Left ventricle myocardium inferior (tissue), 1 donor: ENCODE measurements around the gene CECR2. TPM values are rescaled to one million over a fixed set of nuclear protein-coding genes. Genes with fewer than 3 reads are reported as not detected.

Experiments used
- DNase-seq: peaks from one replicate; pipeline ENCODE4 v3.0.0-alpha.2; 2020
- H3K27ac ChIP-seq: fragments of 200-600 bp; replicated peaks from 2 replicates; pipeline ENCODE4 v1.8.0; 2021
- H3K27me3 ChIP-seq: fragments of 200-600 bp; 2 replicates; pipeline ENCODE4 v1.8.0; 2021; ENCODE audit warnings: low read depth
- H3K36me3 ChIP-seq: fragments of 200-600 bp; 2 replicates; pipeline ENCODE4 v1.8.0; 2021
- H3K4me1 ChIP-seq: fragments of 200-600 bp; 2 replicates; pipeline ENCODE4 v1.8.0; 2021
- H3K4me3 ChIP-seq: fragments of 200-600 bp; 2 replicates; pipeline ENCODE4 v1.8.0; 2021; ENCODE audit warnings: mild to moderate bottlenecking, moderate library complexity
- H3K9me3 ChIP-seq: fragments of 200-600 bp; replicated peaks from 2 replicates; pipeline ENCODE4 v1.8.0; 2021
- intact Hi-C: fragments of 100-400 bp; cut with micrococcal nuclease; formaldehyde crosslinking; loops from one replicate; pipeline ENCODE4 v1.11.0; 2022
- total RNA-seq: library from RNA; stranded (reverse); fragmentation: NEBNext Ultra II Directional; extraction: Animal tissue kit (Norgen Biotek cat#: 25700); gene quantifications from one replicate; pipeline ENCODE4 v1.2.1, GENCODE V29; 2021
- TF ChIP-seq, protein P1 (sequence below): fragments of 200-600 bp; IDR thresholded peaks from 2 replicates; pipeline ENCODE4 v1.8.0; 2021; ENCODE audit warnings: antibody characterized with exemption, mild to moderate bottlenecking, borderline replicate concordance
- donor health status: DM: no; HTN: yes; CAD: no; lungs with severe emphysema.

Gene CECR2
- total RNA-seq, 1 donor from 2014 or later, result 3.1 TPM

DNA sequence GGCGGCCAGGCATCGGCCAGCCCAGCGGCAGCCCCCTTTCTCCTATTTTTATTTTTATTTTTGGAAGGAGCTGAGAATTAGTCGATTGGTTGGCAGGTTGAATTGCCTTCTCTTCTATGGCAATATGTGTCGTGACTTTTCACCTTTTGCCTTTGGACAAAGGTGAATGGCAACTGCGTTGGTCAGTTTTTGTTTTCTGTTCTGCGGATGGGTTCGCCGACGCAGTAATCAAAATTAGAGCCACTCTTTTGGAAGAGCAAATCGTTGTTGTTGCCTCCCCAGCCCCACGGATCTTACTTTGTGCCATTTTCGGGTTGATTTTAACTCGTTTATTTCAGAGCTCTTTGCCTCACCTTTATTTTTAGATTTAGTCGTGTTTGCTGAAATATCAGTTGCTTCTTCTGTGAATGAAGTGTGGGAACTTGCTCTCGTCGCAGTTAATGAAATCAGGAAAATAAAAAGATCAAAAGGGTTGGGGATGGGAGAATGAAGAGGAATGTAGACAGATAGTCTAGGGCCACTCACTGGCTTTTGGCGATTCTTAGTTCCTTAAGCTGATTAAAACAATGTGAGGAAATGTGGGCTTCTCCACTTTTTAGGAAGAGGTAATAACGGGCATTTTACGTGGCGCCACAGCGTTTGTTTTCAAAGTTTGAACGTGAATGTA, 1.6 kb downstream of the CECR2 start:
- peak overlapping the region; percentile 76 for H3K4me3 ChIP-seq
- DNase-seq, result no peak
- peaks cover 36% of the 10 kb centered on the region for H3K27me3 ChIP-seq

DNA sequence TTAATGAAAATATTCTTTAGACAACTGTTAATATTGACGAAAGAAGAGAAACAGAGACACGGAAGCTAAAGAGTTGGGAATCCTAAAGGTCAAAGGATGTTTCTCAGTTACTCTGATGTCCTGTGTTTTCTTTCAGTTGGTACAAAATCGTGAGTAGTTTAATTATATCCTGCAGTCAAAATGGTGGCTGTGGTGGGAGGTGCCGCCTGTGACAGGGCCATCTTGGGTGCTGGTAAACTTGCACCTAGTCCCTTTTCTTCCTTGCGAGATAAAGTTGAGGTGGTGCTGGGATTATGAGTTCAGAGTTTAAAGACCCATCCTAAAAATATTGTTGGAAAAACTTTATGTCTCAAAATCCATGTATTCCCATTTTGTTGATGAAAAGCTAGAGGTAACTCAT, 2.2 kb downstream of the CECR2 start:
- no peaks in the 10 kb centered on the region for H3K9me3 ChIP-seq
- DNase-seq, result no peak
- peak overlapping the region; percentile 76 for H3K4me3 ChIP-seq
- H3K27me3 ChIP-seq, result peaks cover 32% of the 10 kb centered on the region
- peak overlapping the region; percentile 88 for H3K27ac ChIP-seq
- peaks cover 61% of the 10 kb centered on the region for H3K4me1 ChIP-seq
- TF ChIP-seq, protein P1, sequence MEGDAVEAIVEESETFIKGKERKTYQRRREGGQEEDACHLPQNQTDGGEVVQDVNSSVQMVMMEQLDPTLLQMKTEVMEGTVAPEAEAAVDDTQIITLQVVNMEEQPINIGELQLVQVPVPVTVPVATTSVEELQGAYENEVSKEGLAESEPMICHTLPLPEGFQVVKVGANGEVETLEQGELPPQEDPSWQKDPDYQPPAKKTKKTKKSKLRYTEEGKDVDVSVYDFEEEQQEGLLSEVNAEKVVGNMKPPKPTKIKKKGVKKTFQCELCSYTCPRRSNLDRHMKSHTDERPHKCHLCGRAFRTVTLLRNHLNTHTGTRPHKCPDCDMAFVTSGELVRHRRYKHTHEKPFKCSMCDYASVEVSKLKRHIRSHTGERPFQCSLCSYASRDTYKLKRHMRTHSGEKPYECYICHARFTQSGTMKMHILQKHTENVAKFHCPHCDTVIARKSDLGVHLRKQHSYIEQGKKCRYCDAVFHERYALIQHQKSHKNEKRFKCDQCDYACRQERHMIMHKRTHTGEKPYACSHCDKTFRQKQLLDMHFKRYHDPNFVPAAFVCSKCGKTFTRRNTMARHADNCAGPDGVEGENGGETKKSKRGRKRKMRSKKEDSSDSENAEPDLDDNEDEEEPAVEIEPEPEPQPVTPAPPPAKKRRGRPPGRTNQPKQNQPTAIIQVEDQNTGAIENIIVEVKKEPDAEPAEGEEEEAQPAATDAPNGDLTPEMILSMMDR, result no peak
- no peaks in the 10 kb centered on the region for H3K36me3 ChIP-seq
- intact Hi-C loops, result no loop called here

More for the DNA sequence above, 1.6 kb downstream of the CECR2 start:
- TF ChIP-seq, protein P1, result no peak
- intact Hi-C loops, result no loop called here
- Histone ChIP-seq H3K4me1 (peaks cover 56% of the 10 kb centered on the region), H3K9me3 (no peaks in the 10 kb centered on the region), H3K27ac (peak overlapping the region; percentile 88), H3K36me3 (no peaks in the 10 kb centered on the region)

DNA sequence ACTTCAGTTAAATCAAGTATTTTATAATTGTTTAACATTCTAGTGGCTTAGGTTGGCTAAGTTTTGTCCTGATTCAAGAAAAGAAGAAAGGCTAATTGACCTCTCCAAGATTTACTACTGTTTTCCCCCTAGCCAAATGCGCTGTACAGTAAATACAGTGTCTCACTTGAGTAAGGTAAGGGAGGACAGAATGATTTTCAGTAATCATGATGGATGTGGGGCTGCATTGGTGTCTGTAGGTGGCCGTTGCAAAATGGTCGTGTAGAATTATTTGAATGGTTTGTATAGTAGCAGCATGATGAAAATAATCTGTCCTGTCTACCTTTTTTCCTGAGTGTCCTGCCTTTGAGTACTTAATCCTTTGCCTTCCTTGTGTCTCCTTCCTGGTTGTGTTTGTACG, 4.6 kb downstream of the CECR2 start:
- Histone ChIP-seq H3K27ac (no peak overlapping the region), H3K9me3 (no peaks in the 10 kb centered on the region), H3K36me3 (no peaks in the 10 kb centered on the region), H3K4me3 (no peak overlapping the region), H3K27me3 (peaks cover 29% of the 10 kb centered on the region), H3K4me1 (peaks cover 52% of the 10 kb centered on the region)
- intact Hi-C loops, result no loop called here
- DNase-seq, result no peak
- TF ChIP-seq, protein P1, result no peak

DNA sequence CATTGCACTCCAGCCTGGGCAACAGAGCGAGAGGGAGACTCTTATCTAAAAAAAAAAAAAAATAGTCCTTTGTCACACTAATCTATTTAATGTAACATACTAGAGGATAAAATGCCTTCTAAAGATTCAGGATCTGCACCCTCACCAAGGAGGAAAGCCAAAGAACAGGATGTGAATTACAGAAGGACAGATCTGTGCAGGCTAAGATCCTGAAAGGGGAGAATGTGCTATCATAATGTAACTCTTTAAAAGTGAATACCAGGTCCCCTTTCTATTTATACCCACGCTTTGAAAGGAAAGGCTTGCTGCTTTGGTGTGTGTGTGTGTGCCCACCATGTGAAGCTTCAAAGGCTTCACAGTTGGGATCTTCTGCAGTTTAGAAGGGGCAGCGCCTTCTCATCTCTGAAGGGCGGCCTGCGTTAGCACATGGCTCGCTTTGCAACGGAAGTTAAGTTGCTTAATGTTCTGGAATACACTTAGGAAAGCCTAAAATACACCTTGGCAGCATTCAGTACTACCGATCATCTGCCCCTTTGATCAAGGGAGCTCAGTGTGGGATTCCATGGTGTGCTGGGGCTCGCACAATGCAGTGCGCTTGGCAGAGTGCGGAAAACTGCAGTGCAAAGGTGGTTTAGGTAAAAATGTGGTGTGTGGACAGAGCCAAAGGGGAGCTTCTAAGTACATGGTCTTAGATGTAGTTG, 6.8 kb downstream of the CECR2 start:
- no peak overlapping the region for H3K4me3 ChIP-seq
- H3K27ac ChIP-seq, result peak overlapping the region; percentile 69
- H3K4me1 ChIP-seq, result peaks cover 58% of the 10 kb centered on the region
- intact Hi-C loops, result no loop called here
- H3K36me3 ChIP-seq, result no peaks in the 10 kb centered on the region
- peaks cover 17% of the 10 kb centered on the region for H3K27me3 ChIP-seq
- TF ChIP-seq, protein P1, result no peak
- no peak for DNase-seq
- no peaks in the 10 kb centered on the region for H3K9me3 ChIP-seq

DNA sequence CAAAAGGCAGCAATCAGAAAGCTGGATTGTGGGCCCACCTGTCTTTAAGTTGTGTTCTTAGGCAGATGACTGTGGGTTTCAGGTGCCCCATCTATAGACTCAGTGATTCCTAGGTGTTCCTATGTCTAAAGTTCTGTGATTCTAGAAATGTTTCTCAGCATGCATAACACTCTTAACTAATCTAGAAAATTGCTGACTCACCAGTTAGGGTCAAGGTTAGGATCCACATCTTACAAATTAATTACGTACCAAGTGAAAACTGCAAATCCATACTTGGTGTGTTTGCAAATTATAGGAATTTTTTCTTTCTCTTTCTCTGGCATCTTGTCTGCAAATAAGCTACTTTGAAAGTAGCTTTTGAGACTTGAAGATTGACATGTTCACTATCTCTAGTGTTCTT, 7.7 kb downstream of the CECR2 start:
- intact Hi-C loops, result no loop called here
- no peak overlapping the region for H3K4me3 ChIP-seq
- no peaks in the 10 kb centered on the region for H3K9me3 ChIP-seq
- no peaks in the 10 kb centered on the region for H3K36me3 ChIP-seq
- H3K27me3 ChIP-seq, result peaks cover 11% of the 10 kb centered on the region
- no peak for DNase-seq
- TF ChIP-seq, protein P1, result no peak
- peak overlapping the region; percentile 69 for H3K27ac ChIP-seq
- peaks cover 55% of the 10 kb centered on the region for H3K4me1 ChIP-seq
